Immature natural killer cell (primary cell): ENCODE data around the gene SNRPF. TPM values are rescaled to one million over a fixed set of nuclear protein-coding genes. Genes with fewer than 3 reads are reported as not detected.
"Not testable (repeated sequence)": the region's sequence is repeated elsewhere in the genome, so short reads cannot be mapped to it uniquely, and the experiment has no call there.

Experiments
- DNase-seq, 3 donors: peaks; one replicate each; pipeline ENCODE4 v3.0.0; 2022; ENCODE audit warnings: mixed read lengths in 1 of 3
- H3K27ac Mint-ChIP-seq, 6 donors: one replicate each; pipeline ENCODE4 v1.8.0; 2020; ENCODE audit warnings: mixed read lengths in 6 of 6, mild to moderate bottlenecking in 5 of 6, inconsistent platforms in 4 of 6, moderate library complexity in 3 of 6
- H3K27me3 Mint-ChIP-seq, 3 donors: one replicate each; pipeline ENCODE4 v1.8.0; 2020 to 2021; ENCODE audit warnings: low read depth in 3 of 3, mild to moderate bottlenecking in 3 of 3, mixed read lengths in 3 of 3, moderate library complexity in 3 of 3, inconsistent platforms in 1 of 3
- H3K36me3 Mint-ChIP-seq, 3 donors: one replicate each; pipeline ENCODE4 v1.8.0; 2020; ENCODE audit warnings: mixed read lengths in 3 of 3, inconsistent platforms in 2 of 3, mild to moderate bottlenecking in 2 of 3
- H3K4me1 Mint-ChIP-seq, 2 donors: one replicate each; pipeline ENCODE4 v1.8.0; 2020; ENCODE audit warnings: inconsistent platforms in 2 of 2, mild to moderate bottlenecking in 2 of 2, mixed read lengths in 2 of 2, moderate library complexity in 1 of 2
- H3K4me3 Mint-ChIP-seq, 5 donors: one replicate each; pipeline ENCODE4 v1.8.0; 2020; ENCODE audit warnings: mild to moderate bottlenecking in 5 of 5, mixed read lengths in 5 of 5, inconsistent platforms in 3 of 5, moderate library complexity in 3 of 5
- H3K9me3 Mint-ChIP-seq, 6 donors: one replicate each; pipeline ENCODE4 v1.8.0; 2020; ENCODE audit warnings: mild to moderate bottlenecking in 6 of 6, mixed read lengths in 6 of 6, inconsistent platforms in 4 of 6, moderate library complexity in 3 of 6
- polyA plus RNA-seq, 3 donors: library from polyadenylated mRNA; unstranded; fragments of 300-500 nt; fragmentation: Illumina TruSeq; gene quantifications; one replicate each; pipeline ENCODE4 v1.2.3, GENCODE V29; 2021

The SNRPF gene
- polyA plus RNA-seq: 10 to 100 TPM; 29.5 to 46.1 (median 39.1) TPM

DNA sequence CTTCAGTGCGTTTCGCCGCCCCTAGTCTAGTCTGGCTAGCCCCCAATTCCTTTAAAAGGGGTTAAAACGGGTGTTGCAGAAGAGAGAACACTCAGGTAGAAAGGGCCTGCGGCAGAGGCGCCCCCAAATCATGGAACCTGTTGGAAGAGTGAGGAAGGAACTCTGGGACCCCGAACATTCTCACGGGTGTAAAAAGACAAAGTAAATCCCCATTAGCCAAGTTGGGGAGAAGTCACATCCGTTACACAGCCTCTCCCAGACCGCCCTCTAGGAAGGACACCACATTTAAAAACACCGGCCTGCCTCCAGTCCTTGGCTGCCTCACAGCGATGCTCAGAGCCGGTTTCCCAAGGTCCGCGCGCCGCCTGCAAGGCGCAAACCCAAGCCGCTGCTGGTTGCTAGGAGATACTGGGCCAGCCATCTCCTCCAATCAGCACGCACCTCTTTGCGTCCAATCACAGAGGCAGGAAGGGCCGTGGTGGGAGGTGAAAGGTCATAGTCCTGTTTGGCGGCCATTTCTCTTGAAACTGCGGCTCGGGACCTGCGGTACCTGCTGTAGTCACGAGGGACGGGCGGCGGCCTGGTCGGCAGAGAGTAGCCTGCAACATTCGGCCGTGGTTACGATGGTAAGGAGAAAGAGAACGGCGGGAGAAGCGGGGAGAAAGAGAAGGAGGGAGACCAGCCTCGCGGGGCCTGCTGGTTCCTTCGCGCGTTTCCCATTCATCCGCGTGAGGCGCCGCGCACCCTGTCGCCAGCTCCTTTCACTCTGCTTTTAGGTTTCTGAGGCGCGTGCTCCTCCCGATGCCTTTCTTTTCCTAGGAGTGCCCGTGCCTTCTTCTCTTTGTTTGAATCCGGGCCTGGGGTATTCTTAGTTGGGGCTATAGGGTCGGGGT is at the start of gene SNRPF:
Gene SNRPF (plus strand): TSS at position 502 of the 893 bp plus-strand sequence. CDS start 122 bp downstream, at position 624.
- H3K4me1 Mint-ChIP-seq: peaks cover 12 to 13% of the 10 kb centered on the region in 2 donors
- H3K27ac Mint-ChIP-seq: no peak within 1 kb of the TSS
- H3K4me3 Mint-ChIP-seq: peak within 1 kb of the TSS in 2 of 5 donors; percentile 7 to 22
- no peaks in the 10 kb centered on the region for H3K9me3 Mint-ChIP-seq
- H3K27me3 Mint-ChIP-seq: peaks cover 0 to 7% (median 2%) of the 10 kb centered on the region in 3 donors
- H3K36me3 Mint-ChIP-seq: peaks cover 8 to 21% (median 21%) of the 10 kb centered on the region in 3 donors
- peak; percentile 94 to 96 (median 95) for DNase-seq

- Mint-ChIP-seq H3K27me3 (peaks cover 3 to 5% (median 4%) of the 10 kb centered on the region in 3 donors), H3K4me1 (peaks cover 5 to 8% of the 10 kb centered on the region in 2 donors), H3K27ac (no peak overlapping the region), H3K4me3 (no peak overlapping the region), H3K36me3 (no peaks in the 10 kb centered on the region), H3K9me3 (peaks cover 0 to 3% (median 0%) of the 10 kb centered on the region in 6 donors)
- DNase-seq: no peak
Measured at GRCh38 chr12:95809000-95809680, 49.6 kb upstream of the SNRPF start.

DNA sequence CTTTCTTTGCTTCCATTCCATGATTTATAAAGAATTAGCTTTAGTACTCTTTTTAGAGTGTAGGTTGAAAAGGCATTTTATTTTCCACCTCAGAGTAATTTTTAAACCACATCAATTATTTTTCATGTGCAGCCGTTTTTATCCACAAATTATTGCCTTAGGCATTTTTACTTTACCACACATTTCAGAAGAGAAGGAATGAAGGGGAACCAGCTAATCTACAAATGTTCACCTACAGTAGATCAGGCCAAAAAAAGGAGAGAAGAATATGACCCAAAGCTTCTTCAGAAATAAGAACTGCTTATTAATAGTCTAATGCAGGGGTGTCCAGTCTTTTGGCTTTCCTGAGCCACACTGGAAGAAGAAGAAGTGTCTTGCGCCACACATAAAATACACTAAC is 48.3 kb upstream of the SNRPF start:
- no peak overlapping the region for H3K27ac Mint-ChIP-seq
- no peak overlapping the region for H3K4me3 Mint-ChIP-seq
- peaks cover 5 to 6% of the 10 kb centered on the region in 2 donors for H3K4me1 Mint-ChIP-seq
- H3K9me3 Mint-ChIP-seq: peaks cover 0 to 3% (median 0%) of the 10 kb centered on the region in 6 donors
- no peaks in the 10 kb centered on the region for H3K36me3 Mint-ChIP-seq
- H3K27me3 Mint-ChIP-seq: peaks cover 3 to 4% (median 3%) of the 10 kb centered on the region in 3 donors
- no peak for DNase-seq

DNA sequence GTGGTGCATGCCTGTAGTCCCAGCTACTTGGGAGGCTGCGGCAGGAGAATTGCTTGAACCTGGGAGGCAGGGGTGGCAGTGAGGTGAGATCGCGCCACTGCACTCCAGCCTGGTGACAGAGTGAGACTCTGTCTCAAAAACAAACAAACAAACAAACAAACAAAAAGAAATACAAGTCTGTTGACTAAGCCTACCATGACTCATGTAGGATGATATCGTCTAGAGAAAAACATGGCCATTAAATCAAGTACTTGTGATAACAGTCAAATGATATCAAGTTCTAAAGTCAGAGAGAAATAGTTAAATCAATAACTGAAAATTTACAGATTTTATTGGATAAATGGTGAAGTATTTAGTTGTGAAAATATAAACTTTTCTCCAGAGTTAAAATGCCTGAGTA is 46.6 kb upstream of the SNRPF start:
- DNase-seq, H3K27ac Mint-ChIP-seq, H3K27me3 Mint-ChIP-seq, H3K36me3 Mint-ChIP-seq, H3K4me3 Mint-ChIP-seq, H3K4me1 Mint-ChIP-seq, H3K9me3 Mint-ChIP-seq: not testable (repeated sequence)

GRCh38 chr12:95815632-95816212 is 43.0 kb upstream of the SNRPF start:
- Mint-ChIP-seq H3K36me3 (peaks cover 0 to 4% (median 0%) of the 10 kb centered on the region in 3 donors), H3K9me3 (peaks cover 0 to 3% (median 0%) of the 10 kb centered on the region in 6 donors), H3K27me3 (peaks cover 0 to 3% (median 2%) of the 10 kb centered on the region in 3 donors), H3K4me1 (no peaks in the 10 kb centered on the region), H3K27ac (no peak overlapping the region), H3K4me3 (no peak overlapping the region)
- peak in 1 of 3 donors; percentile 30 for DNase-seq

DNA sequence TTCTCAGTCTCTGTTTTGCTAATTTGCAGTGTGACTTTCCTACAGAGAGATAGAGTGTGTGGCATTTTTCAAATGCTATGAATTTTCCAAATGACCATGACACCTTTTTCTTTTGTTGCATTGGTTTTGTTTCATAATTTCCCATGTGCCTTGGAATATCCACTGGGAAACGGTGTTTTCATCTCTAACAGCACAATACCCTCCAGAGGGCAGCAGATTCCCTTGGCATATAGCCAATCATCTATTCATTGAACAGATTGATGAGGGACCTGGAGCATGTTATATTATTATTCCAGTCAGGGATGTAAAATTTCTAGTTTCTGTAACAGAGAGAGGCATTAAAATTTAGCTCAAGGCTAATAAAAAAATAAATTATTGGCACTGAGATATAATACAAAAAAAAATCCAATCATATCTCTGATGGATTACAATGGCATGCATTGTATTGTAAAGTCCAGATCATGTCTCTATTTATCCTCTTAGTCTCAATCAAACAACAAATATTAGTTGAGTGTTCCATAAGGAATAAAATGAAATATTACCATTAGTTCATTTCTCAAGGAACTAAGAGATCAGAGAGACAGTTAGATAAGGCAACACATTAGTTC is 38.6 kb upstream of the SNRPF start:
- no peaks in the 10 kb centered on the region for H3K4me1 Mint-ChIP-seq
- no peak overlapping the region for H3K4me3 Mint-ChIP-seq
- H3K27ac Mint-ChIP-seq: no peak overlapping the region
- no peak for DNase-seq
- peaks cover 0 to 4% (median 0%) of the 10 kb centered on the region in 3 donors for H3K36me3 Mint-ChIP-seq
- H3K9me3 Mint-ChIP-seq: no peaks in the 10 kb centered on the region
- peaks cover 3% of the 10 kb centered on the region in 3 donors for H3K27me3 Mint-ChIP-seq

GRCh38 chr12:95829395-95829794 is 29.4 kb upstream of the SNRPF start:
- Mint-ChIP-seq H3K4me1 (no peaks in the 10 kb centered on the region), H3K27me3 (peaks cover 0 to 11% (median 6%) of the 10 kb centered on the region in 3 donors), H3K36me3 (no peaks in the 10 kb centered on the region), H3K27ac (no peak overlapping the region), H3K9me3 (no peaks in the 10 kb centered on the region), H3K4me3 (no peak overlapping the region)
- DNase-seq: no peak

GRCh38 chr12:95830335-95831089 is 28.2 kb upstream of the SNRPF start:
- peaks cover 0 to 11% (median 9%) of the 10 kb centered on the region in 3 donors for H3K27me3 Mint-ChIP-seq
- DNase-seq: no peak
- H3K9me3 Mint-ChIP-seq: no peaks in the 10 kb centered on the region
- no peak overlapping the region for H3K4me3 Mint-ChIP-seq
- H3K27ac Mint-ChIP-seq: no peak overlapping the region
- H3K4me1 Mint-ChIP-seq: no peaks in the 10 kb centered on the region
- no peaks in the 10 kb centered on the region for H3K36me3 Mint-ChIP-seq

GRCh38 chr12:95834572-95834971 is 24.2 kb upstream of the SNRPF start:
- H3K4me3 Mint-ChIP-seq: no peak overlapping the region
- H3K27me3 Mint-ChIP-seq: peaks cover 7 to 20% (median 10%) of the 10 kb centered on the region in 3 donors
- no peaks in the 10 kb centered on the region for H3K4me1 Mint-ChIP-seq
- no peaks in the 10 kb centered on the region for H3K9me3 Mint-ChIP-seq
- H3K36me3 Mint-ChIP-seq: no peaks in the 10 kb centered on the region
- no peak overlapping the region for H3K27ac Mint-ChIP-seq
- DNase-seq: no peak

GRCh38 chr12:95836185-95836609 is 22.6 kb upstream of the SNRPF start:
- Mint-ChIP-seq H3K36me3 (no peaks in the 10 kb centered on the region), H3K9me3 (no peaks in the 10 kb centered on the region), H3K27ac (no peak overlapping the region), H3K4me3 (no peak overlapping the region), H3K27me3 (peaks cover 7 to 20% (median 10%) of the 10 kb centered on the region in 3 donors), H3K4me1 (no peaks in the 10 kb centered on the region)
- DNase-seq: no peak

GRCh38 chr12:95836630-95837239 is 22.0 kb upstream of the SNRPF start:
- Mint-ChIP-seq H3K4me1 (no peaks in the 10 kb centered on the region), H3K9me3 (no peaks in the 10 kb centered on the region), H3K27ac (peak overlapping the region in 1 of 6 donors; percentile 37), H3K4me3 (no peak overlapping the region), H3K36me3 (no peaks in the 10 kb centered on the region), H3K27me3 (peaks cover 7 to 20% (median 10%) of the 10 kb centered on the region in 3 donors)
- DNase-seq: no peak

DNA sequence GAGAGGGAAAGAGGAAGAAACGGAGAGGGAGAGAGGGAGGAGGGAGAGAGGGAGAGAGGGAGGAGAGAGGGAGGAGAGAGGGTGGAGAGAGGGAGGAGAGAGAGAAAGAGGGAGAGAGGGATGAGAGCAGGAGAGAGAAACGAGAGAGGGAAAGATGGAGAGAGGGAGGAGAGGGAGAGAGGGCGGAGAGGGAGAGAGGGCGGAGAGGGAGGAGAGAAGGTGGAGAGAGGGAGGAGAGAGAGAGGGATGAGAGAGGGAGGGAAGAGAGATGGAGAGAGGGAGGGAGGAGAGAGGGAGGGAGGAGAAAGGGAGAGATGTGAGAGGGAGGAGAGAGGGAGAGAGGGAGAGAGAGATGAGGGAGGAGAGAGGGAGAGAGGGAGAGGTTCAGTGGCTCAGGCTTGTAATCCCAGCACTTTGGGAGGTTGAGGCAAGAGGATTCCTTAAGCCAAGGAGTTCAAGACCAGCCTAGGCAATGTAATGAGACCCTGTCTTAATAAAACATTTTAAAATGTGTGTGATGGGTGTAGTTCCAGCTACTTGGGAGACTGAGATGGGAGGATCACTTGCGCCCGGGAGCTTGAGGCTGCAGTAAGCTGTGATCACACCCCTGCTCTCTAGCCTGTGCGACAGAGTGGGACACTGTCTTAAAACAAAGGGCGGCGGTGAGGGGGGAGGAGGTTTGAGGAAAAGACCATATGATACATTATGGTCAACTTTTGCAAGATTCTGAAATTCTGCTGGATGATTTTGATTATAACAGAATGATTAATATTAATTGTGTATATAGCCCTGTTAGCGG is 21.3 kb upstream of the SNRPF start:
- Mint-ChIP-seq H3K9me3 (no peaks in the 10 kb centered on the region), H3K27me3 (peaks cover 6 to 15% (median 7%) of the 10 kb centered on the region in 3 donors), H3K27ac (no peak overlapping the region), H3K4me3 (no peak overlapping the region), H3K4me1 (no peaks in the 10 kb centered on the region), H3K36me3 (no peaks in the 10 kb centered on the region)
- DNase-seq: no peak
